SK-N-SH (cell line): ENCODE data around the gene NPTX1. TPM values are rescaled to one million over a fixed set of nuclear protein-coding genes. Genes with fewer than 3 reads are reported as not detected.

Experiments used
- CTCF ChIA-PET: fragments of 300-600, 350-600 bp; formaldehyde crosslinking; extraction: SDS; loops from one replicate; lab custom pipeline; 2021; lab: Yijun Ruan, JAX
- POLR2A ChIA-PET: fragments of 350-600 bp; sonication (Branson Sonifier 250); formaldehyde crosslinking; extraction: SDS; loops from one replicate; lab custom pipeline; 2020; ENCODE audit warnings: antibody characterized with exemption, inconsistent platforms; lab: Yijun Ruan, JAX
- DNase-seq: peaks from one replicate; pipeline ENCODE4 v3.0.0; 2012
- H2AFZ ChIP-seq: fragments of 200-600 bp; sonication (generic); 2 replicates; pipeline ENCODE4 v1.8.1; 2016; ENCODE audit warnings: antibody characterized with exemption, mild to moderate bottlenecking, low read depth
- H3F3A ChIP-seq: fragments of 200-600 bp; sonication (generic); replicated peaks from 2 replicates; pipeline ENCODE3; 2016; ENCODE audit warnings: antibody characterized with exemption, mild to moderate bottlenecking; ENCODE audit not compliant: insufficient read depth
- H3K27ac ChIP-seq, 2 experiments: fragments of 200-500 bp in 1 of 2; fragments of 200-600 bp in 1 of 2; sonication (Bioruptor generic) in 1 of 2; sonication (generic), shearing (Covaris generic) in 1 of 2; 2 replicates each; pipeline versions ENCODE4 v1.5.1 to v1.6.1; 2014 to 2016; ENCODE audit warnings: low read depth in 2 of 2, inconsistent platforms in 1 of 2, low read length in 1 of 2, mild to moderate bottlenecking in 1 of 2, mixed read lengths in 1 of 2
- H3K27me3 ChIP-seq: fragments of 200-600 bp; sonication (generic), shearing (Covaris generic); 2 replicates; pipeline ENCODE4 v1.6.1; 2016; ENCODE audit warnings: mixed run types; ENCODE audit not compliant: insufficient read depth
- H3K36me3 ChIP-seq, 2 experiments: fragments of 200-500 bp in 1 of 2; fragments of 200-600 bp in 1 of 2; sonication (Bioruptor generic) in 1 of 2; sonication (generic) in 1 of 2; replicated peaks in 1 of 2; 2 replicates each; pipeline versions ENCODE3 to v1.5.1; 2014 to 2016; ENCODE audit warnings: low read length in 1 of 2, mild to moderate bottlenecking in 1 of 2; ENCODE audit not compliant: insufficient read depth in 2 of 2, control insufficient read depth in 1 of 2
- H3K4me1 ChIP-seq, 2 experiments: fragments of 200-500 bp in 1 of 2; fragments of 200-600 bp in 1 of 2; sonication (Bioruptor generic) in 1 of 2; sonication (generic), shearing (Covaris generic) in 1 of 2; 2 replicates each; pipeline versions ENCODE4 v1.5.1 to v1.6.1; 2014 to 2016; ENCODE audit warnings: low read depth in 1 of 2, low read length in 1 of 2, mixed run types in 1 of 2; ENCODE audit not compliant: insufficient read depth in 2 of 2, control insufficient read depth in 1 of 2
- H3K4me2 ChIP-seq: fragments of 200-600 bp; sonication (generic), shearing (Covaris generic); 2 replicates; pipeline ENCODE4 v1.6.1; 2017; ENCODE audit warnings: mixed run types
- H3K4me3 ChIP-seq, 2 experiments: fragments of 200-500 bp in 1 of 2; fragments of 200-600 bp in 1 of 2; sonication (Bioruptor generic) in 1 of 2; sonication (generic), shearing (Covaris generic) in 1 of 2; 2 replicates each; pipeline versions ENCODE4 v1.5.1 to v1.8.1; 2014 to 2016; ENCODE audit warnings: low read depth in 2 of 2, inconsistent platforms in 1 of 2, low read length in 1 of 2, mild to moderate bottlenecking in 1 of 2, mixed read lengths in 1 of 2, moderate library complexity in 1 of 2
- H3K79me2 ChIP-seq: fragments of 200-600 bp; sonication (generic); 2 replicates; pipeline ENCODE4 v1.8.1; 2017; ENCODE audit warnings: mild to moderate bottlenecking; ENCODE audit not compliant: insufficient read depth
- H3K9ac ChIP-seq: fragments of 200-600 bp; sonication (generic); 2 replicates; pipeline ENCODE4 v1.6.1; 2017; ENCODE audit warnings: mixed run types
- H3K9me2 ChIP-seq: fragments of 200-600 bp; sonication (generic); 2 replicates; pipeline ENCODE4 v1.6.1; 2017; ENCODE audit warnings: mixed run types
- H3K9me3 ChIP-seq: fragments of 200-600 bp; sonication (generic); 2 replicates; pipeline ENCODE4 v1.6.1; 2017; ENCODE audit warnings: mixed run types, mild to moderate bottlenecking, moderate library complexity
- H4K20me1 ChIP-seq: fragments of 200-600 bp; sonication (generic); 2 replicates; pipeline ENCODE4 v1.6.1; 2017; ENCODE audit warnings: mild to moderate bottlenecking, mixed run types; ENCODE audit not compliant: insufficient read depth
- CHD2 ChIP-seq: fragments of 150-350 bp; IDR thresholded peaks from 2 replicates; pipeline ENCODE4 v1.6.1; 2018; ENCODE audit warnings: low read length; ENCODE audit not compliant: partially characterized antibody
- FOXJ3 ChIP-seq: sonication (generic); formaldehyde crosslinking; IDR thresholded peaks from 2 replicates; pipeline ENCODE4 v1.5.1; 2020; ENCODE audit warnings: mild to moderate bottlenecking, missing genetic modification reagents
- GABPA ChIP-seq: IDR thresholded peaks from 2 replicates; pipeline ENCODE4 v1.4.0; 2012; ENCODE audit warnings: low read depth, mild to moderate bottlenecking
- MEF2A ChIP-seq: IDR thresholded peaks from 2 replicates; pipeline ENCODE4 v1.4.0; 2012; ENCODE audit warnings: low read depth, borderline replicate concordance
- NFIC ChIP-seq: IDR thresholded peaks from 2 replicates; pipeline ENCODE4 v1.4.0; 2012; ENCODE audit warnings: borderline replicate concordance
- NRF1 ChIP-seq: IDR thresholded peaks from 2 replicates; pipeline ENCODE4 v1.6.1; 2012; ENCODE audit warnings: low read depth, mild to moderate bottlenecking, low read length
- PBX3 ChIP-seq: IDR thresholded peaks from 2 replicates; pipeline ENCODE4; 2012
- RAD21 ChIP-seq: IDR thresholded peaks from 2 replicates; pipeline ENCODE4 v1.6.1; 2012; ENCODE audit warnings: mild to moderate bottlenecking, low read length
- TAF1 ChIP-seq: IDR thresholded peaks from 2 replicates; pipeline ENCODE4 v1.6.1; 2012; ENCODE audit warnings: low read depth, mild to moderate bottlenecking, low read length, moderate library complexity, borderline replicate concordance
- TEAD4 ChIP-seq: IDR thresholded peaks from 2 replicates; pipeline ENCODE4 v1.4.0; 2012; ENCODE audit warnings: mild to moderate bottlenecking, borderline replicate concordance; ENCODE audit not compliant: insufficient read depth
- ZBTB33 ChIP-seq: IDR thresholded peaks from 2 replicates; pipeline ENCODE4 v1.4.0; 2012; ENCODE audit warnings: low read depth, borderline replicate concordance
- WGBS: methylation state at CpG from one replicate; pipeline ENCODE4 v1.1.6; 2017; ENCODE audit warnings: low lambda C conversion rate; 5-methylcytosine and 5-hydroxymethylcytosine counted together
- polyA plus RNA-seq, 3 experiments: library from polyadenylated mRNA; depleted of rRNA; stranded (reverse); fragments of >200 nt; gene quantifications; 2 replicates each; pipeline ENCODE4 v1.2.3, GENCODE V29; 2012
- TF ChIP-seq, protein P1 (sequence below): IDR thresholded peaks from 2 replicates; pipeline ENCODE4 v1.6.1; 2012; ENCODE audit warnings: mild to moderate bottlenecking, low read depth, low read length, moderate library complexity

The NPTX1 gene
- polyA plus RNA-seq, 1 of the 3 experiments (the other 2 are of a cell fraction) = 0.05 TPM

- CTCF ChIA-PET = interaction anchor here (0.6 to 1.1 kb wide), 4 partner anchors 153 to 446 kb away, joined by 3 to 4 read pairs (median 3); no protein-coding TSS in a partner anchor
- H3K79me2 ChIP-seq = peaks cover 18% of the 10 kb centered on the region
- peaks cover 19 to 27% of the 10 kb centered on the region in 2 experiments for H3K36me3 ChIP-seq
- peak; percentile 36 for DNase-seq
- peaks cover 0 to 5% of the 10 kb centered on the region in 2 experiments; a peak in 1 of 4 replicates for H3K4me1 ChIP-seq
- POLR2A ChIA-PET = interaction anchor here (0.7 kb wide), 1 partner anchor 11 kb away, joined by 3 read pairs; no protein-coding TSS in a partner anchor
- H3K9me2 ChIP-seq = no peaks in the 10 kb centered on the region
- peaks cover 22% of the 10 kb centered on the region for H4K20me1 ChIP-seq
- no peaks in the 10 kb centered on the region for H3K9me3 ChIP-seq
- no peak overlapping the region for H3K9ac ChIP-seq
- H3K4me2 ChIP-seq = no peak overlapping the region
- peaks cover 11% of the 10 kb centered on the region for H3F3A ChIP-seq
- H3K27ac ChIP-seq = no peak overlapping the region
- WGBS = 87% methylated on average over 18 of the region's 18 CpGs
- TF ChIP-seq NFIC = no peak
- no peak for TF ChIP-seq RAD21
- TF ChIP-seq, protein P1, sequence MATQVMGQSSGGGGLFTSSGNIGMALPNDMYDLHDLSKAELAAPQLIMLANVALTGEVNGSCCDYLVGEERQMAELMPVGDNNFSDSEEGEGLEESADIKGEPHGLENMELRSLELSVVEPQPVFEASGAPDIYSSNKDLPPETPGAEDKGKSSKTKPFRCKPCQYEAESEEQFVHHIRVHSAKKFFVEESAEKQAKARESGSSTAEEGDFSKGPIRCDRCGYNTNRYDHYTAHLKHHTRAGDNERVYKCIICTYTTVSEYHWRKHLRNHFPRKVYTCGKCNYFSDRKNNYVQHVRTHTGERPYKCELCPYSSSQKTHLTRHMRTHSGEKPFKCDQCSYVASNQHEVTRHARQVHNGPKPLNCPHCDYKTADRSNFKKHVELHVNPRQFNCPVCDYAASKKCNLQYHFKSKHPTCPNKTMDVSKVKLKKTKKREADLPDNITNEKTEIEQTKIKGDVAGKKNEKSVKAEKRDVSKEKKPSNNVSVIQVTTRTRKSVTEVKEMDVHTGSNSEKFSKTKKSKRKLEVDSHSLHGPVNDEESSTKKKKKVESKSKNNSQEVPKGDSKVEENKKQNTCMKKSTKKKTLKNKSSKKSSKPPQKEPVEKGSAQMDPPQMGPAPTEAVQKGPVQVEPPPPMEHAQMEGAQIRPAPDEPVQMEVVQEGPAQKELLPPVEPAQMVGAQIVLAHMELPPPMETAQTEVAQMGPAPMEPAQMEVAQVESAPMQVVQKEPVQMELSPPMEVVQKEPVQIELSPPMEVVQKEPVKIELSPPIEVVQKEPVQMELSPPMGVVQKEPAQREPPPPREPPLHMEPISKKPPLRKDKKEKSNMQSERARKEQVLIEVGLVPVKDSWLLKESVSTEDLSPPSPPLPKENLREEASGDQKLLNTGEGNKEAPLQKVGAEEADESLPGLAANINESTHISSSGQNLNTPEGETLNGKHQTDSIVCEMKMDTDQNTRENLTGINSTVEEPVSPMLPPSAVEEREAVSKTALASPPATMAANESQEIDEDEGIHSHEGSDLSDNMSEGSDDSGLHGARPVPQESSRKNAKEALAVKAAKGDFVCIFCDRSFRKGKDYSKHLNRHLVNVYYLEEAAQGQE = no peak
- no peak for TF ChIP-seq NRF1
- TF ChIP-seq ZBTB33 = no peak
- TF ChIP-seq CHD2 = no peak
- no peaks in the 10 kb centered on the region for H3K27me3 ChIP-seq
- H2AFZ ChIP-seq = no peak overlapping the region
- no peak overlapping the region for H3K4me3 ChIP-seq
Observed at GRCh38 chr17:80422276-80422675, 54.1 kb downstream of the NPTX1 start.

GRCh38 chr17:80421381-80422090 is 54.9 kb downstream of the NPTX1 start:
- H3K9me2 ChIP-seq = no peaks in the 10 kb centered on the region
- POLR2A ChIA-PET = interaction anchor here (0.7 kb wide), 1 partner anchor 12 kb away, joined by 3 read pairs; no protein-coding TSS in a partner anchor
- H3K4me3 ChIP-seq = no peak overlapping the region
- H3K79me2 ChIP-seq = peaks cover 25% of the 10 kb centered on the region
- 89% methylated on average over 13 of the region's 20 CpGs for WGBS
- no peaks in the 10 kb centered on the region for H3K9me3 ChIP-seq
- no peak overlapping the region for H3K9ac ChIP-seq
- no peak overlapping the region for H2AFZ ChIP-seq
- CTCF ChIA-PET = interaction anchor here (0.6 to 1.1 kb wide), 4 partner anchors 154 to 445 kb away, joined by 3 to 4 read pairs (median 3); no protein-coding TSS in a partner anchor
- peaks cover 10% of the 10 kb centered on the region for H3F3A ChIP-seq
- peaks cover 5 to 9% of the 10 kb centered on the region in 2 experiments; a peak in 1 of 4 replicates for H3K4me1 ChIP-seq
- H3K27ac ChIP-seq = no peak overlapping the region
- H4K20me1 ChIP-seq = peaks cover 28% of the 10 kb centered on the region
- no peak for TF ChIP-seq TEAD4
- TF ChIP-seq TAF1 = no peak
- 0 out of 2 replicates have a peak, but pooled peaks have one; percentile 5 for TF ChIP-seq PBX3
- TF ChIP-seq GABPA = no peak
- TF ChIP-seq FOXJ3 (CRISPR knock-in tag) = no peak
- TF ChIP-seq MEF2A = no peak
- H3K27me3 ChIP-seq = no peaks in the 10 kb centered on the region
- peaks cover 25 to 28% of the 10 kb centered on the region in 2 experiments for H3K36me3 ChIP-seq
- H3K4me2 ChIP-seq = no peak overlapping the region
- DNase-seq = peak; percentile 41
